ENCODE results near the gene PCOLCE2.

Gene PCOLCE2

GRCh38 chr3:142888481-142889211 is at the start of gene PCOLCE2:
Gene PCOLCE2, minus strand, starts transcription at chr3:142889083. Its CDS starts 187 bp downstream, at chr3:142888896.
- no peak for DNase-seq

GRCh38 chr3:142935963-142936362 is 47.1 kb upstream of the PCOLCE2 start:
- DNase-seq = no peak

- DNase-seq = no peak
These were observed 46.0 kb upstream of the PCOLCE2 start for GRCh38 chr3:142934887-142935269.

- no peak for DNase-seq
These were observed 45.4 kb upstream of the PCOLCE2 start for GRCh38 chr3:142934128-142934886.

- DNase-seq = no peak
These were observed 42.3 kb upstream of the PCOLCE2 start for GRCh38 chr3:142931222-142931621.

GRCh38 chr3:142930463-142930862 is 41.6 kb upstream of the PCOLCE2 start:
- no peak for DNase-seq

- no peak for DNase-seq
These were observed 41.0 kb upstream of the PCOLCE2 start for GRCh38 chr3:142929890-142930289.

- DNase-seq = no peak
These were observed 40.2 kb upstream of the PCOLCE2 start for GRCh38 chr3:142929109-142929508.

- DNase-seq = no peak
These were observed 37.6 kb upstream of the PCOLCE2 start for GRCh38 chr3:142926368-142926944.

GRCh38 chr3:142925140-142925539 is 36.3 kb upstream of the PCOLCE2 start:
- no peak for DNase-seq

- no peak for DNase-seq
These were observed 34.8 kb upstream of the PCOLCE2 start for GRCh38 chr3:142923694-142924093.

GRCh38 chr3:142916605-142917004 is 27.7 kb upstream of the PCOLCE2 start:
- no peak for DNase-seq

- DNase-seq = no peak
These were observed 26.8 kb upstream of the PCOLCE2 start for GRCh38 chr3:142915636-142916035.

- no peak for DNase-seq
These were observed 25.5 kb upstream of the PCOLCE2 start for GRCh38 chr3:142914286-142914811.

GRCh38 chr3:142913432-142913831 is 24.5 kb upstream of the PCOLCE2 start:
- DNase-seq = no peak

GRCh38 chr3:142912402-142913172 is 23.7 kb upstream of the PCOLCE2 start:
- no peak for DNase-seq

GRCh38 chr3:142910280-142910679 is 21.4 kb upstream of the PCOLCE2 start:
- DNase-seq = no peak

GRCh38 chr3:142909282-142909681 is 20.4 kb upstream of the PCOLCE2 start:
- DNase-seq = no peak

- DNase-seq = no peak
These were observed 19.1 kb upstream of the PCOLCE2 start for GRCh38 chr3:142907996-142908395.

- DNase-seq = no peak
These were observed 16.0 kb upstream of the PCOLCE2 start for GRCh38 chr3:142904639-142905436.

GRCh38 chr3:142902356-142902755 is 13.5 kb upstream of the PCOLCE2 start:
- DNase-seq = no peak

All from CD4-positive, alpha-beta T cell treated with Interferon gamma for 1 hour (primary cell).